Measurements from ENCODE around the gene CALCB.

Gene CALCB

DNA sequence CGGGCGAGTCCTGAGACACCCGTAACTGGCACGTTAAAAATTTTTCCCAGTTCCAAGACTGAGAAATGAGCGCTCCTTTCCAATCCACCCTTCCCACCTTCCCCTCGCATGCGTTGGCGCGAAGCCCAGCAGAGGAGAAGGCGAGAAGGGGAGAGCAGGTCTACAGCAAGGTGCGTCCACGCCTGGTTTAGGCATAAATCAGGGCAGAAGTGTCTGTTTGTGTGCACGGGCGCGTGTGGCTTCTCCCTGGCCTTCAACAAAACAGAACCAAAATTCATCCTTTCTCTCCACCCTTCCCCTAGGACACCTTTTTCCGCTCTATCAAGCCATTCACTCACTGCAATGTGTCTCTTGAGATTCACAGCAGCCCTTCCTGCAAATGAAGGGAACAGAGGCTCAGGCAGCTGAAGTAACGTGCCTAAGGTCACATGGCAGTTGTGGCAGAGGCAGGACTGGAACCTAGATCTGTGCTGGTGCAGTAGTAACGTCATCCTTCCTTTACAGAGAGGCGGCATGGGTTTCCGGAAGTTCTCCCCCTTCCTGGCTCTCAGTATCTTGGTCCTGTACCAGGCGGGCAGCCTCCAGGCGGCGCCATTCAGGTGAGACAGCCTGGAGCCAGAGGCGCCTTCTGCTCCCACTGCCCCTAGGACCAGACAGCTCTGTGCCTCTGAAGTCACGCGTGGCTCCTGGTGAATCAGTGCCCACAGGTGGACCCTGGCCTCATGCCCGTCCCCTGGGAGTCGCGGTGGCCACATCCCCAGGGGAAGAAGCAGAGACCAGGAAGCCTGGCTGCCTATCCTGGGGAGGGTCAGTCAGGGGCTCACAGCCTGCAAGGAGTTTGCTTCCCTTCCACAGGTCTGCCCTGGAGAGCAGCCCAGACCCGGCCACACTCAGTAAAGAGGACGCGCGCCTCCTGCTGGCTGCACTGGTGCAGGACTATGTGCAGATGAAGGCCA, 1.1 kb downstream of the CALCB start:
- DNase-seq (ENCODE audit: low read depth), result peak; percentile 30

DNA sequence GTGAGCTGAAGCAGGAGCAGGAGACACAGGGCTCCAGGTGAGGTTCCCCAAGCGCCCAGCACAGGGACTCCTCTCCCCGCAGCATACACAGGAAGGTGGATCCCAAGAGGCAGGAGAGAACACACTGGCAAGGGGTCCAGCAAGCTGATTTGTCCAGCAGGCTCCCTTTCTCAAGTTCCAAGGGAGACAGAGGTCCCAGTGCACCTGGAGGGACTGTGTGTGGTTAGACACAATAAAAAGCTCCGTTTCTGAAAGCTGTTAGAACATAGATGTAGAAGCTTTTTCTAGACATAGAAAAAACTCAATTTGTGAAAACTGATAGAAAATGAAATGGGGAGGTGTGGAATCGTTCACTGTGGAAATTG, 1.8 kb downstream of the CALCB start:
- DNase-seq (ENCODE audit: low read depth), result no peak

DNA sequence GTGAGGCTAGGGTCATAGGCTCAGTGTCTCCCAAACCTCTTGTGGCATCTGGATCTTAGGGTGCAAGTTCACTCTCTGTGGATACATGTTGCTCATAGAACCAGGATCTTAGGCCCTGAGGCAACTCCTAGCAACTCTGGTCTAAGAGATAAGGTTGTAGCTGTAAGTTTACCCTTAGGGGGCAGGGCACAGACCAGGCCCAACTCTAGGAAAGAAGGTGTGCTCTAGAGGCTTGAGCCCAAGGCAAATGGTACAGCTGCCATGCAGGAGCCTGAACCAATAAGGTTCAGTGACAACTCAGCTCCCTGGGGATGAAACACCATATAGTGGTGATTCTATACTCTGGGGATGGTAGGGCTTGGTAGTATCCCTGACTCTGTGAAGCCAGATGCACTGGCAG, 17.8 kb downstream of the CALCB start:
- DNase-seq (ENCODE audit: low read depth), result no peak

DNA sequence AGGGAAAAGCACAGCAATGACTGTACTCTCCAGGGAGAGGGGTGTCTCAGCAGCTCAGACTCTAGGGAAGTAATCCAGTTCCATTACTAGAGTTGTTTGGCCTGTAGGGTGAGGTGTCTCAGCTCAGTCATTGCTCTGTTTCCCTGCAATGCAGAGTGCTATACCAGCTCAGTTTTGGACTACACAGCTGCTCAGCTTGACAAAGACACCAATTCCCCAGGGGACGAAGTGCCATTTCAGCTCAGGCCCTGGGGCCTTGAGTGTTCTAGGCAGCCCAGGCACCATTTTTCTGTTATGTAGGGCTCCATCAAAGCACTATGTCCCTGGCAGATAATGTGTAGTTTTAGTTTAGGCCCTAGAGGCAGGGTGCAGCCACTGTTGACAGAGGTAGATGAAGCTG, 18.2 kb downstream of the CALCB start:
- no peak for DNase-seq (ENCODE audit: low read depth)

DNA sequence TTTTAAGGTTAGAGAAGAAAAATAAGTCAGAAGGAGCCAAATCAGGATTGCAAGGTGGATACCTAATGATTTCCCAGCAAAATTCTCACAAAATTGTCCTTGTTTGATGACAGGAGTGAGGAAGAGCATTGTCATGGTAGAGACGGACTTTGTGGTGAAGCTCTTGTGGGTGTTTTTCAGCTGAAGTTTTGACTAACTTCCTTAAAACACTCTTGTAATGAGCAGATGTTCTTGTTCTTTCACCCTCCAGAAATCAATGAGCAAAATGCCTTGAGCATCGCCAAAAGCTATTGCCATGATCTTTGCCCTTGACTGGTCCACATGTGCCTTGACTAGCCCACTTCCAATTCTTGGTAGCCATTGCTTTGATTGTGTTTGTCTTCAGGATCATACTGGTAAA, 20.0 kb downstream of the CALCB start:
- DNase-seq (ENCODE audit: low read depth), result no peak

DNA sequence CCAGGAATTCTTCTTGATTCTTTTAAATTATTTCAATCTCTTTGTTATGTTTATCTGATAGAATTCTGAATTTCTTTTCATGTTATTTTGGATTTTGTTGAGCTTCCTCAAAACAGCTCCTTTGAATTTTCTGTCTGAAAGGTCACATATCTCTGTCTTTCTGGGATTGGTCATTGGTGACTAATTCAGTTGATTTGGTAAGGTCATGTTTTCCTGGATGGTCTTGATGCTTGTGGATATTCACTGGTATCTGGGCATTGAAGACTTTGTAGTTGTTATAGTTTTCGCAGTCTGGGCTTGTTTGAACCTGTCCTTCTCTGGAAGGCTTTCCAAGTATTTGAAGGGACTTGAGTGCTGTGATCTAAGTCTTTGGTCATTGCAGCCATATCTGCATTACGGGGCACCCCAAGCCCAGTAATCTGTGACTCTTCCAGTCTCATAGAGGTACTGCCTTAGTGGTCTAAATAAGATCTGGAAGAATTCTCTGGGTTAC, 22.4 kb downstream of the CALCB start:
- no peak for DNase-seq (ENCODE audit: low read depth)

DNA sequence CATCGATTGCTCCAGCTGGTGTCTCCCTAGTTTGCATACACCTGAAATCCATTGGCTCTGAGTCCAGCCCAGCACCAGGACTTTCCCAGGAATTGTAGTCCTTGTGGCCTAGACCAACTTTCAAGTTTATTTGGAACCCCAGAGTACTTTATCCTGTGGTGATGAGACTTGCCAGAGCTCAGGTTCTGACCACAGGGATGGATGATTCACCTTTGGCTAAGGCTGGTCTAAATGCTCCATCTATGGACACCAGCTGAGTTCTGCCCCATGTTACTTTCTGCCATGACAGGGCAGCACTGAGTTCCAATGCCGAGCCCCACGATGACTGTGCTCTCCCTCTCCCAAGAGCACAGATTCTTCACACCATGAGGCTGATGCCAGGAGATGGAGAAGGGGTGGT, 24.0 kb downstream of the CALCB start:
- no peak for DNase-seq (ENCODE audit: low read depth)

DNA sequence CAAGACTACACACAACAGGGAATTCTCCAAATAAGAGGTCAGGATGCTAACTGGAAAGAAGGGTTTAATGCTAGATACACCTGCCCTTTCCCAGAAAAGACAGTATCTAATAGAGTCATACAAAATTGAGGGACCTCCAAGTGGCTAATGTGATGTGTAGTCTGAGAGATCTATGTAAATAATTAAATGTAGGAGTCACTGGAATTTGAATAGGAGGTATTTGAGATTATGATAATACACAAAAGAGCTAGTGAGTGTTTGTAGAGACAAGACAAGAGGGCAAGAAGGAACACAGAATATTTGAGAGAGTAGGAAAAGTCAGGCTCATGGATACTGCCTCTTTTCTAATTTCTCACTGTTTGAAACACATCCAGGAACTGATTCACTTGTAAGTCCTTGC, 25.9 kb downstream of the CALCB start:
- DNase-seq (ENCODE audit: low read depth), result no peak

DNA sequence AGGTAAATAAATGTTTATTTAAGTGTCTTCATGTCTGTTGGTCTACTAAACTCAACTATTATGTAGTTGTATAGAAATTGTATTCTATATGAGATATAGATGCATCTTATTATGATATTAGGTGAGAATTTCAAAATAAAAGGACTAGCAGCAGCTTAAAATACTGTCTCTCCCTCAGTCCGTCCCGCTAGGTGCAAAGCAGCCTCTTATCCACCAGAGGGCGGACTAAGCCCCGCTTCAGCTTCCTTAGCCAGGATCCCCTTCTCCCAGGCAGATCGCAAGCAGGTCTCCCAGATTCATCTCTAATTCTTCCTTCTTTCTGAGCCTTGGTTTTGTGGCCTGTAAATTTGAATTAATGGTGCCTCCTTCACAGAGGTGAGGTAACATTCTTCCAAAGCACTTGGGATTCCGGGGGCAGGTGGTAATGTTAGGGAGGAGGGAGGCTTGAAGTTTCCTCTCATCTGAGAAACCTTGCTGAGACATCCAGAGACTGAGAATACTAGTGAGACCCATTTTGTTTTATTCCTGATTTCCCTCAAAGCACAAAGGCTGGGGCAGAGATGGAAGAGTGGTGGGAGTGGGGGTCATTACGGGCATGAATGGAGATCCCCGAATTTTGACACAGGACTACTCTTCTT, 27.8 kb downstream of the CALCB start:
- peak; percentile 41 for DNase-seq (ENCODE audit: low read depth)

DNA sequence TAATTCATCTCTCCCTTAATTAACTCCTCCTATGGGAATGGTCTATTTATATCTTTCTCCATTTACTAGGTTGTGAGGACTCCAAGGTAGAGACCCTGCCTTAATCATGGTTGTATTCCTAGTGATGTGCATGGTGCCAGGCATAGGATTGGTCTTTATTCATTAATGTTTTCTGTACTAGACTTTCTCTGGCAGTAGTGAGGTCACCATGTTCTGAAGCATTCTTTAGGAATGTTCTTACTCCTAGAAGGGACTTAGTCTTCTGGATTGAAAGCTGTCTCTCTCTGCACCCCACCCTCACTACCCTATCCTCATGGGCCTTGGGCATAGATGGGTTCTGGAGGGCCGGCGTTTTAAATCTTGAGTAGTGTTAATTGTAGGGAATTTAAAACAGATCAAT, 30.8 kb downstream of the CALCB start:
- no peak for DNase-seq (ENCODE audit: low read depth)

DNA sequence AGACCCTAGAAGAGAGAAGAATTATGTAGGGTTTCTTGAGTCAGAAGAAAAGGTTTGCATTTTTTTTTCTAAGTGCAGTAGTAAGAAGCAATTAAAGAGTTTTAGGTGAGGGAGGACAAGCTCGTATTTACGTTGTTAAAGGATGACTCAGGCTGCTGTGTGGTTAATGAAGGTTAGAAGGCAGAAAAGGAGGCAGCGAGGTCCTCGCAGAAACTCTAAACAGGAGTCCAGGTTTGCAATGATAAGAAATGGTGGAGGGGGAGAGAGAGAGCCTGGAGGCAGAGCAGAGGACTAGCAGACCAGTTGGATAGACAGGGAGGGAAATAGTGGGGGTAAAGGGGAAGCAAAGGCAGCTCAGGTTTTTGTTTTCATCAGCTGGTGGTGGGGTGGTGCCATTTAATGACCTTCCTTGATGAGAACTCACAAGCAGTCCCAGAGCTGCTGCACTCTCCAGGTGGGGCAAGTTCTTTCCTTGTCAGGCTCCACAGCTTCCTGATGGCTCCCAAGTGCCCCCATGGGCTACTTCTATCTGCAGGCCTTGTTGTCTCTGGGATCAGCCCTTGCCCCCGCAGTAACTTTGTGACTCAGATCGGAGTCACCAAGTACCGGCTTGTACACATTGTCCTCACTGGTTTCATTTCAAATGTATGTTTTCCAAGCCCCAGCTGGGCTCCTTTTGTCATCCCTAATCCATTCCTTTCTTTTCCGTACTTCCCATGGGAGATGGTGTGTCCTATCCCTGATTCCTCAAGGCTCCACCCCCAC, 33.0 kb downstream of the CALCB start:
- DNase-seq (ENCODE audit: low read depth), result no peak

DNA sequence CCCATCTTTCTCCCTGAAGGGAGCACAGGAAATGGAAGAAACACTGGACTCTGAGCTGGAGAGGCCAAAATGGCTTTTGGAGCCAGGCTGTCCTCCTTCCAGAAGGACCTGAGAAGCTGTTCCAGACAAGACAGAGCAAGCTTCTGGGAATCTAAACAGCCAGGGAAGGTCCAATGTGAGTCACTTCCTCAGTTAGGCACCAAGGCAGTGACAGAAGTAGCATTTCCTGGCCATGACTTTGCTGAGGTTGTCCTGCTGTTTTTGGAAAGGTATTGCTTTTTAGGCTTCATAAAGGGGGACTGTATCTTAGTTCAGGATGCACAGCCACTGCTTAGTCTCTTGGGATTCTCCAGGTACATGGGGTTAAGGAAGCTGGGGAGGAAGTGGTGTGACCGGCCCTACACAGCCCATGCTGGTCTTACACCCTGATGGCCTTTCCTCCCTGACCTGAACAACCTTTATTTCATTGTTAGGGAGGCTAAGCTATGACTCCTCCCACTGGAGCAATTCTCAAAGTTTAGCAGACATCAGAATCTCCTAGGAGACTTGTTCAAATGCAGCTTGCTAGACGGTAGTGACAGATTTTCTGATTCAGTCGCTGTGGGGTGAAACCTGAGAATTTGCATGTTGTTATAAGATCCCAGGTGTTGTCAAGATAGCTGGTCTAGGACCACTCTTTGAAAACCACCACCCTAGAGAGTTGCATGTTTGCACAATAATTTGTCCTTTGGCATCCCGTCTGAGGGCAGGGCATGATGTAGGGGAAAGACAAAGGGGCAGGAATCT, 34.5 kb downstream of the CALCB start:
- DNase-seq (ENCODE audit: low read depth), result no peak

DNA sequence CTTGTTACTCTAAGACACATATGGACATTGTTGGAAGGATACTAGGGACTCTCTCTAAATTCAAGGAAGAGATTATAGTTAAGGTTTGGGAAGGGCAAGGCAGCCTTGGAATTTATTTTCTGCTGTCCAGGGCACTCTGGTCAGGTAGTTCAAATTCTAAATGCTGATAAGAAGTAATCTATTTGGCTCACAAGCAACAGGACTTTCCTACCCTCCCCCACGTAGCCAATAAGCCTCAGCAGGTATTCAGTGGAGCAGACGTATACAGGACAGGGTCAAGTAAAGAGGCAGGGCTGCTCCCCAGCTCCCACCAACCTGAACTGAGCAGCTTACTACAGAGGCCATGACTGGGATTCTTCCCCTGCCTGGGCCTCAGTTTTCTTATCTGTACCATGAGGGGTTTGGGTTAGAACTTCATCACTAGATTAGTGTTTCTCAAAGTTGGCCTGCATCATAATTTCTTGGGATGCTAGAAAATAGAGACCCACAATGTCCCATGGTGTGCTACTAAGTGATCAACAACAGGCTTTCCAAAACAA, 35.3 kb downstream of the CALCB start:
- DNase-seq (ENCODE audit: low read depth), result no peak

DNA sequence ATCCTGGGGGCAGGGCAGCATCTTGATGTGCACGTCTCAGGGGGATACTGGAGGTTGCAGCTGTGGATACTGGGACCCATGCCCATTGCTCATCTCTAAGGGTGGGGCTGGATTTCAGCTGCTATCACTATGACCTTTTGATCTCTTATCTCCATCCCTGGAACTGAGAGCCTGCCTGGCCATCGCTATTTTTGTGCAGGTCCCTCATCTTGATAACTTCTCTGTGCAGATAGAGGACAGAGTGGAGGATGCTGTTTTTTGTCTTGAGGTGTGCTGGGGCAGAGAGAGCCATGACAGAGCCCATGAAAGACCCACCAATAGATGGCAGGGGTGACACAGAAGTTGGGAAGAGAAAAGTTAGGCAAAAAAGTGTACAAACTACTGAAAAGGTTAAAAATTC, 36.2 kb downstream of the CALCB start:
- no peak for DNase-seq (ENCODE audit: low read depth)

DNA sequence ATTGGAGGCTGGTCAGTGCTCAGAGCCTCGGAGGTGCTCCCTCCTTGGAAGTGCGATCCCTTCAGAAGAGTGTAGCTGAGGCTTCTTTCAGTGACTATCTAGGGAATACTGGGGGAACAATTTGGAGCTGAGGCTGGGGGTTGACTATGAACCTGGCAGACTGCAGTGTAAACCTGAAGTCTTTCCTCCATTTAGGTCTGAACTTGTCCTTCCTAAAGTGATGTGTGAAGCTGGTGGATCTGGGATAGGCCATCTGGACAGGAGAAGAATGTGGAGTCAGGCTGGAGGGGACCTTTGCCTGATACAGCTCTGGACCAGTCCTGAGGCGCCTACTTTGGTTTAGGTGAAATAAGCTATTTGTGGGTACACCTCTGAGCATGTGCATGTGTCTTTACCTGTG, 37.8 kb downstream of the CALCB start:
- DNase-seq (ENCODE audit: low read depth), result no peak

DNA sequence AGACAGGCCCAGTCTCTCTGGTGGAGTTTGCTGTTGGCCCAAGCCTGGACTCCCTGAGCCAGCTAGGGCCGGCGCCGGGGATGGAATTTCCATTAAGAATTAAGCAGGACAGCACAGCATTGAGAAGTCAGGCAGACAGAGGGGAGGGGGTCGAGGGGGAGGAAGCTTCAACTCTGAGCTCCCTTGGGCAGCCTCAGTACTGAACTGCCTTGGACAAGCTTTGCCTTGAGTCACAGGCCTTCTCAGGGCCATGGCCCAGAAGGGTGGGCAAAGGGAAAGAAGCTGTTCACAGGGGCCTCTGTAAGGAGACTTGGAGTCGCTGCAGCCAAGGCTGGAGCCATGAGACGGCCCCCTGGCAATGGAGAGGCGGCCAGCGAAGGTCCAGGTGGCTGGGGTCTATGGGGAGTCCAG, 38.7 kb downstream of the CALCB start:
- no peak for DNase-seq (ENCODE audit: low read depth)

DNA sequence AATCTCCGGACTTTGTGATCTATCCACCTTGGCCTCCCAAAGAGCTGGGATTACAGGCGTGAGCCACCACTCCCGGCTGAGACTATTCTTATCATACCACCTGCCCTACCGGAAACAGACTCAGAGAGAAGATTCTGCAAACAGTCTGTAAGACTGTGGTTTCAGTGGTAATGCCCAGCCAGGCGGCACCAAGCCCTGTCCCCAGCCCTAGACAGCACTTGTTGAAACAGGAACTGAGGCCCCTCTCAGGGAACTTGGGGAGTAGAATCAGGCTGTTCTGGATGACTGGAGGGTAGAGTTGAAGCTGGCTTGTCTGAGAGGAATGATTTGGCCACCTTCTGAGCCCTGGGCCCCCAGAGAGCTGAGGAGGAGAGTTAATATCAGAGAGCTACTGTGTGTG, 40.0 kb downstream of the CALCB start:
- DNase-seq (ENCODE audit: low read depth), result no peak

DNA sequence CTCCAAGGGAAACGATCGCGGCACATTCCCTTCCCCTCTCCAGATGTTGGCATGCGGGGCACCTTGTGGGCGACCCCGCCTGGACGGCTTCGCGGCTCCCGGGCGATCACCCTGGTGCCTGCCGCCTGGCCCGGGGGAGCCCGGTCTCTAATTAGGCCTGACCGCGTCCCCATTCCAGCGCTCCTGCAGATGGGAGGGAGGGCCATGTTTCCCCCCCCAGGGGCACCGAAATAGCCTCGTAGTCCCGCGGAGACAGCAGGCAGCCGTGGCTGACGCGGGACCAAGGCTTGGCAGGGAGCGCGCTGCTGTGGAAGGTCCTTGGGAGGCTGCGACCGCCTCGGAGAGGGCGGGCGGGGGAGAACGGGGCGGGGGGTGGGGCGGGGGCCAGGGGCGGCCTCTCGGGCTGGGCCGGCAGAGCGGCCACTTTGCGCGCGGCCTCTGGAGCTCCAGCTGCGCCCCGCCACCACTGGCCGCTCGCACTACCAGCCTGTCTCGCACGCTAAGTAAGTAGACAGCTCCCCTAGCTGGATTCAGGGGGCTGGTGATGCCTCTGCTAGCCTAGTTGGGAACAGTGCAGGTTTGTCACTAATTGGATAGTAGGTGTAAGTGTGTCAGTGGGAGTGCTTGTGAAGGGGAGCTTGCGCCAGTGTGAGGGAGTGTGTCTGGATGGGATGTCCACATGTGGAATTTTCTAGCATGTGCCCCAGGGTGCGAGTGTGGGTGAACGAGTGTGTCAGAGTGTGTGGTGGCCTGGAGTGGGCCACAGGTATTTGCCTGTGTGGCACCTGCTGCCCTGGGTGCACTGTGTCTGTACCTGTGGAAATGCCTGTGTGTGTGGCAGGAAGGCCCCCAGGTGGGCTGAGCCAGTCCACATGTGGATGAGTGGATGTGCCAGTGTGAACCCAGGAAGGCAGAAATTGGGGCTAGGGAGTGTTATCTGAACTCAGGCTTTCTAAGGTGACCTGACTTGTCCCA, 41.4 kb downstream of the CALCB start, which contains the start of gene INSC:
TSS of gene INSC (plus strand) at position 423 of the 975 bp plus-strand sequence. CDS start 34,252 bp downstream, outside the sequence.
- DNase-seq (ENCODE audit: low read depth), result no peak

DNA sequence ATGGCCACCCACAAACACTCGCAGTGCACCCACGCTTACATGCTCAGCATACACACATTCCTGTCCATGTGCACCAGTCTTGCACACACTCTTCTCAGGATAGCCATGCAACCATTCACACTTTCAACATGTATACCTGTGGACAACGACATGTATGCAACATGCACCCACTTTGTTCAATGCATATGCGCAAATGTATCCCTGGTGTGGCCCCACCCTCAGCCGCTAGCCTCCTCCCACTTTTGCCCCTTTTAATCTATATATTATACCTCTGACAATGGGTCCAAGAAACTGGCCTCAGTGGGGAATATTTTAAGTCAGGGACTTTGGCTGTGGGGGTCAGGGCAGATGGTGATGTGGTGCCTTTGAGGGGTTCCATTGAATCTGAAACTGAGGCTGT, 42.3 kb downstream of the CALCB start:
- no peak for DNase-seq (ENCODE audit: low read depth)

DNA sequence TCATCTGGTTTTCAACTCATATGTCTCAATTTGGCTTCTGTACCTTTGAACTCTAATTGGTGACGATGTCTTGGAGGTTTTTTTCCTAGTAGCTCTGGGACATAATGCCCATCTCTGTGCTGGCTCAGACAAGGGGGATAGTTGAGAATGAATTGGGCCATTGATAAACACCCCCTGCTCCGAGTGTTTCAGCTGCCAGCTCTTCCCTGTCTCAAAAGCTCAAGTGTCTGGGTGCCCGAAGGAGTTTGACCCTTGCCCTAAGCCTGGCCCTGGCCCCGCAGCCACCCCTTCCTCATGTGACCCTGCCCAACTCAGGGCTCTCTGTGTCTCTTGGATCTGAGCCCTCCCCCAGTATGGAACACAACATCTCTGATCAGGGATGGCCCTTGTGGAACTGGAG, 44.4 kb downstream of the CALCB start:
- DNase-seq (ENCODE audit: low read depth), result no peak

Data from GM04504 (cell line).